HepG2 (cell line): Measurements from ENCODE around the gene ZNF83. TPM values are rescaled to one million over a fixed set of nuclear protein-coding genes. Genes with fewer than 3 reads are reported as not detected.

Experiments
- CHD2 ChIP-seq: IDR thresholded peaks from 2 replicates; pipeline ENCODE4 v1.6.1; 2011; ENCODE audit warnings: low read depth, low read length, improper control_type of control experiment
- DNMT3B ChIP-seq: conservative IDR thresholded peaks from 2 replicates; pipeline ENCODE4 v1.6.1; 2016; ENCODE audit warnings: missing biosample characterization, control low read depth
- HMG20B ChIP-seq: conservative IDR thresholded peaks from 2 replicates; pipeline ENCODE4 v1.6.1; 2016; ENCODE audit warnings: missing genetic modification reagents, missing compliant biosample characterization
- HNF1B ChIP-seq: sonication (generic); formaldehyde crosslinking; IDR thresholded peaks from 2 replicates; pipeline ENCODE4 v1.5.1; 2020; ENCODE audit warnings: mild to moderate bottlenecking, moderate library complexity, missing genetic modification reagents
- IKZF1 ChIP-seq: fragments of 450-650 bp; IDR thresholded peaks from 2 replicates; pipeline ENCODE4 v1.7.1; 2016
- JARID2 ChIP-seq: sonication (generic); formaldehyde crosslinking; IDR thresholded peaks from 2 replicates; pipeline ENCODE4 v1.8.1; 2023; ENCODE audit warnings: missing genetic modification reagents, inconsistent platforms; ENCODE audit not compliant: insufficient replicate concordance
- JUNB ChIP-seq: sonication (generic); formaldehyde crosslinking; IDR thresholded peaks from 2 replicates; pipeline ENCODE4 v1.8.0; 2022; ENCODE audit warnings: missing genetic modification reagents, mild to moderate bottlenecking, borderline replicate concordance
- KLF9 ChIP-seq: IDR thresholded peaks from 2 replicates; pipeline ENCODE4 v1.6.1; 2016; ENCODE audit warnings: low read depth
- MAFK ChIP-seq, 2 experiments: IDR thresholded peaks in 1 of 2; conservative IDR thresholded peaks in 1 of 2; 2 replicates each; pipeline ENCODE4 v1.6.1; 2011; ENCODE audit warnings: improper control_type of control experiment in 2 of 2, low read length in 2 of 2
- MED1 ChIP-seq: sonication (generic); formaldehyde crosslinking; IDR thresholded peaks from 2 replicates; pipeline ENCODE4 v1.4.0; 2020; ENCODE audit warnings: missing genetic modification reagents
- NR3C1 ChIP-seq: sonication (generic); formaldehyde crosslinking; IDR thresholded peaks from 2 replicates; pipeline ENCODE4 v1.4.0; 2020; ENCODE audit warnings: missing genetic modification reagents
- RBAK ChIP-seq: sonication (generic); formaldehyde crosslinking; IDR thresholded peaks from 2 replicates; pipeline ENCODE4 v1.5.1; 2020; ENCODE audit warnings: mild to moderate bottlenecking, missing genetic modification reagents
- SAP130 ChIP-seq: IDR thresholded peaks from 2 replicates; pipeline ENCODE4 v1.6.1; 2016; ENCODE audit warnings: low read depth
- TFDP1 ChIP-seq: IDR thresholded peaks from 2 replicates; pipeline ENCODE4 v1.6.1; 2016; ENCODE audit warnings: missing compliant biosample characterization, missing genetic modification reagents, borderline replicate concordance
- U2AF1 ChIP-seq: fragments of 200-400 bp; formaldehyde crosslinking; optimal IDR thresholded peaks from 2 replicates; pipeline ENCODE3; 2017; ENCODE audit warnings: mild to moderate bottlenecking, low read depth, low read length
- ZBTB49 ChIP-seq: sonication (generic); formaldehyde crosslinking; IDR thresholded peaks from 2 replicates; pipeline ENCODE4 v1.4.0; 2020; ENCODE audit warnings: missing genetic modification reagents, borderline replicate concordance
- ZMYM2 ChIP-seq: sonication (generic); formaldehyde crosslinking; IDR thresholded peaks from 2 replicates; pipeline ENCODE4 v1.8.0; 2022; ENCODE audit warnings: mild to moderate bottlenecking, missing genetic modification reagents
- ZMYM4 ChIP-seq: sonication (generic); formaldehyde crosslinking; IDR thresholded peaks from 2 replicates; pipeline ENCODE4 v1.8.1; 2023; ENCODE audit warnings: mild to moderate bottlenecking, missing genetic modification reagents
- ZNF557 ChIP-seq: sonication (generic); formaldehyde crosslinking; IDR thresholded peaks from 2 replicates; pipeline ENCODE4 v1.4.0; 2020; ENCODE audit warnings: missing genetic modification reagents
- ZNF749 ChIP-seq: sonication (generic); formaldehyde crosslinking; IDR thresholded peaks from 2 replicates; pipeline ENCODE4 v1.8.0; 2022; ENCODE audit warnings: mild to moderate bottlenecking, missing genetic modification reagents, moderate library complexity, borderline replicate concordance
- ZSCAN20 ChIP-seq: sonication (generic); formaldehyde crosslinking; IDR thresholded peaks from 2 replicates; pipeline ENCODE4 v1.4.0; 2020; ENCODE audit warnings: missing genetic modification reagents, mild to moderate bottlenecking, borderline replicate concordance
- ZSCAN25 ChIP-seq: sonication (generic); formaldehyde crosslinking; IDR thresholded peaks from 2 replicates; pipeline ENCODE4 v1.8.0; 2022; ENCODE audit warnings: mild to moderate bottlenecking, missing genetic modification reagents
- polyA plus RNA-seq, 8 experiments: library from polyadenylated mRNA; depleted of rRNA in 3 of 8; stranded (reverse) in 7 of 8; unstranded in 1 of 8; fragments of >200 nt; fragmentation: Illumina TruSeq in 4 of 8; extraction: Trizol in 4 of 8; gene quantifications; 2 replicates each; pipeline versions ENCODE4 v1.2.1 to v1.2.3, GENCODE V29; 2011 to 2016; ENCODE audit warnings: low read depth in 4 of 8, missing spikeins in 1 of 8, mixed read lengths in 1 of 8; ENCODE audit not compliant: insufficient read depth in 1 of 8
- total RNA-seq, 5 experiments: library from RNA; depleted of rRNA; stranded (reverse); fragments of >200 nt; fragmentation: Illumina TruSeq; extraction: Trizol; gene quantifications; 2 replicates each; pipeline ENCODE4 v1.2.3, GENCODE V29; 2016; ENCODE audit warnings: low read depth in 1 of 5
- TF ChIP-seq, protein P1 (sequence below), 2 experiments: sonication (generic) in 1 of 2; formaldehyde crosslinking in 1 of 2; IDR thresholded peaks; 2 replicates each; pipeline versions ENCODE4 v1.5.1 to v1.6.1; 2011 to 2020; ENCODE audit warnings: borderline replicate concordance in 1 of 2, low read depth in 1 of 2, low read length in 1 of 2, mild to moderate bottlenecking in 1 of 2, missing genetic modification reagents in 1 of 2, moderate library complexity in 1 of 2

The ZNF83 gene
- total and polyA plus RNA-seq, 2 of the 13 experiments (the other 11 are each of a cell fraction or from before 2014, with no cell fraction given): 20.4 to 44.5 TPM

DNA sequence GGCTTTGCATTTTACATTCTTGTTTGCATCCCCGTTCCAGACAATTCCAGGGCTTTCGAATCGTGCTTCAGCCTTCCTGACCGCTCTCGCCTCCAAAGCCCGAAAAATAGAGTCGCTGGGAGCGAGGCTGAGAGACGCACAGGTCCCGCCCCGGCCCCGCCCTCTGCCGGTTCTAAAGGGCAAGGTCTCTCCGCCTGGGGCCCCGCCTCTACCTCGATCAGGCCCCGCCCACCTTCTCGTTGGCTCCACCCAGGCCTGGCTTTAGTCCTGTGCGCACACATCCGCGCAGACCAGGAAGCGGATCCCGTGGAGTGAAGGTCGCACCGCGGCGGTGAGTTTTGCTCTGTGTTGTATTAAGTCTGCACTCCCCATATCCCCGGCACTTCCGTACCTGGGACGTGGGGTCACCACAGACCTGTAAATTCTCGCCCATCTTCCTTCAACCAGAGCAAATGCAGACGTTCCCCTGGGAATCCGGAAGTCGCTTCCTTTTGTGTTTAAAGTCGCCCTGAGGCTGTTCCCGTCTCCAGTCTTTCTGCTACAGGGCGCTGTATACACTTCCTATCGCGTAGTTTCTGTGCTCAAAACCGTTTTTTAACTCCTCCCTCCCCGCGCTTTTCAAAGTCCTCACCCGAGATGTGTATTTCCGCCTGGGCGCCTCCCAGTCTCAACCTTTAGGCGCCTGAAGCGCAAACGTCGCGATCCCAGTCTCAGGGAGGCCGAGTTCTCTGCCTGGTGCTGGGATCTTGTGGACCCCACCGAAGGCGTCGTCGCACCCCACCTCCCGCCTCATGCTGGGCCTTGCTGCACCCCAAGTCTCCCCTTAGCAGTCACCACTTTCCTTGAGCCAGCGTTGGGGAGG, 67.9 kb downstream of the ZNF83 start, which contains the start of gene ZNF701 (continued):
- no peak for TF ChIP-seq DNMT3B (CRISPR knock-in tag)
- no peak for TF ChIP-seq JUNB (CRISPR knock-in tag)
- no peak for TF ChIP-seq ZBTB49 (CRISPR knock-in tag)
- TF ChIP-seq MED1 (CRISPR knock-in tag): 0 out of 2 replicates have a peak, but pooled peaks have one; percentile 18
- TF ChIP-seq CHD2: no peak
- no peak for TF ChIP-seq JARID2 (CRISPR knock-in tag)
- TF ChIP-seq ZMYM2: no peak
- TF ChIP-seq, protein P1, sequence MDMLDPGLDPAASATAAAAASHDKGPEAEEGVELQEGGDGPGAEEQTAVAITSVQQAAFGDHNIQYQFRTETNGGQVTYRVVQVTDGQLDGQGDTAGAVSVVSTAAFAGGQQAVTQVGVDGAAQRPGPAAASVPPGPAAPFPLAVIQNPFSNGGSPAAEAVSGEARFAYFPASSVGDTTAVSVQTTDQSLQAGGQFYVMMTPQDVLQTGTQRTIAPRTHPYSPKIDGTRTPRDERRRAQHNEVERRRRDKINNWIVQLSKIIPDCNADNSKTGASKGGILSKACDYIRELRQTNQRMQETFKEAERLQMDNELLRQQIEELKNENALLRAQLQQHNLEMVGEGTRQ (IDR thresholded peaks at IDR 0.05; ENCODE audit: low read depth, low read length): no peak
- TF ChIP-seq, protein P1 (CRISPR knock-in tag; IDR thresholded peaks at IDR 0.05; ENCODE audit: borderline replicate concordance): no peak
- TF ChIP-seq NR3C1: no peak
- no peak for TF ChIP-seq HNF1B (CRISPR knock-in tag)
- TF ChIP-seq ZMYM4 (CRISPR knock-in tag): 0 out of 2 replicates have a peak, but pooled peaks have one; percentile 11
- peak; percentile 82 for TF ChIP-seq SAP130 (CRISPR knock-in tag)
- 0 out of 2 replicates have a peak, but pooled peaks have one; percentile 21 for TF ChIP-seq TFDP1 (CRISPR knock-in tag)
- no peak for TF ChIP-seq KLF9 (CRISPR knock-in tag)
- TF ChIP-seq U2AF1: no peak
- no peak for TF ChIP-seq ZSCAN20 (CRISPR knock-in tag)
- TF ChIP-seq MAFK (conservative IDR thresholded peaks at IDR 0.05 in 1 of 2, IDR thresholded peaks at IDR 0.05 in 1 of 2; ENCODE audit: low read length in 2 of 2): no peak
- TF ChIP-seq ZNF557 (CRISPR knock-in tag): no peak
- no peak for TF ChIP-seq IKZF1
- no peak for TF ChIP-seq ZSCAN25
- TF ChIP-seq ZNF749 (CRISPR knock-in tag): no peak
- TF ChIP-seq RBAK: no peak
- no peak for TF ChIP-seq HMG20B (CRISPR knock-in tag)
